HEK293 (cell line): Measurements from ENCODE around the gene EFEMP1.

Experiments
- CTCF ChIA-PET: fragments of 350-600 bp; formaldehyde crosslinking; extraction: SDS; loops from one replicate; lab custom pipeline; 2021; ENCODE audit warnings: antibody characterized with exemption; lab: Yijun Ruan, JAX
- POLR2A ChIA-PET: fragments of 300-600 bp; formaldehyde crosslinking; extraction: SDS; loops from one replicate; lab custom pipeline; 2020; ENCODE audit warnings: antibody characterized with exemption, inconsistent platforms; lab: Yijun Ruan, JAX
- H3K27ac ChIP-seq: fragments of 200-500 bp; sonication (Bioruptor generic); 2 replicates; pipeline ENCODE4 v1.5.1; 2014; ENCODE audit warnings: low read depth, low read length, control low read depth, inconsistent platforms; ENCODE audit errors: extremely low read depth
- H3K36me3 ChIP-seq, 2 experiments: fragments of 200-500 bp in 1 of 2; sonication (Bioruptor generic) in 1 of 2; 1 replicate in 1 of 2; 2 replicates in 1 of 2; pipeline ENCODE4 v1.5.1; 2014 to 2017; ENCODE audit warnings: inconsistent platforms in 2 of 2, low read length in 2 of 2; ENCODE audit not compliant: control insufficient read depth in 2 of 2, insufficient read depth in 1 of 2
- H3K4me1 ChIP-seq: fragments of 200-500 bp; sonication (Bioruptor generic); 2 replicates; pipeline ENCODE4 v1.5.1; 2014; ENCODE audit warnings: mild to moderate bottlenecking, low read length, inconsistent platforms; ENCODE audit not compliant: control insufficient read depth, insufficient read depth
- H3K4me3 ChIP-seq: 2 replicates; pipeline ENCODE4 v1.5.1; 2011; ENCODE audit warnings: low read depth, mild to moderate bottlenecking, control low read depth, low read length, moderate library complexity
- H3K9me3 ChIP-seq: fragments of 200-500 bp; sonication (Bioruptor generic); 2 replicates; pipeline ENCODE4 v1.5.1; 2014; ENCODE audit warnings: low read depth, low read length, inconsistent platforms; ENCODE audit not compliant: control insufficient read depth, insufficient read depth
- FEZF1 ChIP-seq: fragments of 450-650 bp; formaldehyde crosslinking; IDR thresholded peaks from 2 replicates; pipeline ENCODE4 v1.5.1; 2016; ENCODE audit warnings: missing biosample characterization, missing genetic modification characterization
- KLF16 ChIP-seq: fragments of 450-650 bp; formaldehyde crosslinking; IDR thresholded peaks from 2 replicates; pipeline ENCODE4 v1.5.1; 2017; ENCODE audit warnings: missing biosample characterization, missing genetic modification characterization
- ZNF112 ChIP-seq: fragments of 450-650 bp; formaldehyde crosslinking; IDR thresholded peaks from 2 replicates; pipeline ENCODE4 v1.5.0; 2017; ENCODE audit warnings: missing biosample characterization, missing genetic modification characterization
- ZNF169 ChIP-seq: fragments of 450-650 bp; formaldehyde crosslinking; IDR thresholded peaks from 2 replicates; pipeline ENCODE4 v1.5.1; 2016; ENCODE audit warnings: missing biosample characterization, missing genetic modification characterization
- ZNF19 ChIP-seq: fragments of 450-650 bp; formaldehyde crosslinking; IDR thresholded peaks from 2 replicates; pipeline ENCODE4; 2016; ENCODE audit warnings: missing biosample characterization, missing genetic modification characterization, low read depth
- ZNF292 ChIP-seq: fragments of 450-650 bp; formaldehyde crosslinking; IDR thresholded peaks from 2 replicates; pipeline ENCODE4 v1.5.1; 2016; ENCODE audit warnings: low read depth, missing biosample characterization, missing genetic modification characterization, borderline replicate concordance
- ZNF426 ChIP-seq: fragments of 450-650 bp; formaldehyde crosslinking; IDR thresholded peaks from 2 replicates; pipeline ENCODE4 v1.5.1; 2017; ENCODE audit warnings: missing biosample characterization, missing genetic modification characterization, mild to moderate bottlenecking, inconsistent platforms, moderate library complexity
- ZNF48 ChIP-seq: fragments of 450-650 bp; formaldehyde crosslinking; IDR thresholded peaks from 2 replicates; pipeline ENCODE4 v1.5.1; 2016; ENCODE audit warnings: missing biosample characterization, missing genetic modification characterization
- ZNF529 ChIP-seq: fragments of 450-650 bp; formaldehyde crosslinking; IDR thresholded peaks from 2 replicates; pipeline ENCODE4 v1.5.1; 2017; ENCODE audit warnings: missing genetic modification characterization, missing biosample characterization; ENCODE audit not compliant: insufficient replicate concordance
- ZNF561 ChIP-seq: fragments of 450-650 bp; IDR thresholded peaks from 2 replicates; pipeline ENCODE4 v1.5.1; 2018; ENCODE audit warnings: missing biosample characterization, missing genetic modification characterization, borderline replicate concordance
- ZNF658 ChIP-seq: fragments of 450-650 bp; formaldehyde crosslinking; IDR thresholded peaks from 2 replicates; pipeline ENCODE4; 2016; ENCODE audit warnings: missing biosample characterization, missing genetic modification characterization
- ZNF677 ChIP-seq: fragments of 450-650 bp; IDR thresholded peaks from 2 replicates; pipeline ENCODE4 v1.5.0; 2018; ENCODE audit warnings: missing biosample characterization, mild to moderate bottlenecking, missing genetic modification characterization, moderate library complexity
- TF ChIP-seq, protein P1 (sequence below): fragments of 450-650 bp; formaldehyde crosslinking; IDR thresholded peaks from 2 replicates; pipeline ENCODE4; 2016; ENCODE audit warnings: missing biosample characterization, missing genetic modification characterization
- TF ChIP-seq, protein P2 (sequence below): fragments of 450-650 bp; formaldehyde crosslinking; IDR thresholded peaks from 2 replicates; pipeline ENCODE4 v1.5.1; 2016; ENCODE audit warnings: missing biosample characterization, missing genetic modification characterization
- TF ChIP-seq, protein P3 (sequence below): IDR thresholded peaks from 2 replicates; pipeline ENCODE4 v1.6.1; 2011; ENCODE audit warnings: mild to moderate bottlenecking, low read depth, low read length, borderline replicate concordance
- TF ChIP-seq, protein P4 (sequence below): fragments of 450-650 bp; formaldehyde crosslinking; IDR thresholded peaks from 2 replicates; pipeline ENCODE4 v1.5.1; 2016; ENCODE audit warnings: missing biosample characterization, missing genetic modification characterization
- TF ChIP-seq, protein P5 (sequence below): fragments of 450-650 bp; formaldehyde crosslinking; IDR thresholded peaks from 2 replicates; pipeline ENCODE4 v1.5.1; 2016; ENCODE audit warnings: missing biosample characterization, missing genetic modification characterization
- TF ChIP-seq, protein P6 (sequence below): fragments of 450-650 bp; formaldehyde crosslinking; IDR thresholded peaks from 2 replicates; pipeline ENCODE4 v1.5.1; 2016; ENCODE audit warnings: missing biosample characterization, missing genetic modification characterization
- TF ChIP-seq, protein P7 (sequence below): fragments of 450-650 bp; formaldehyde crosslinking; IDR thresholded peaks from 2 replicates; pipeline ENCODE4 v1.5.1; 2017; ENCODE audit warnings: missing biosample characterization, missing genetic modification characterization

Gene EFEMP1

DNA sequence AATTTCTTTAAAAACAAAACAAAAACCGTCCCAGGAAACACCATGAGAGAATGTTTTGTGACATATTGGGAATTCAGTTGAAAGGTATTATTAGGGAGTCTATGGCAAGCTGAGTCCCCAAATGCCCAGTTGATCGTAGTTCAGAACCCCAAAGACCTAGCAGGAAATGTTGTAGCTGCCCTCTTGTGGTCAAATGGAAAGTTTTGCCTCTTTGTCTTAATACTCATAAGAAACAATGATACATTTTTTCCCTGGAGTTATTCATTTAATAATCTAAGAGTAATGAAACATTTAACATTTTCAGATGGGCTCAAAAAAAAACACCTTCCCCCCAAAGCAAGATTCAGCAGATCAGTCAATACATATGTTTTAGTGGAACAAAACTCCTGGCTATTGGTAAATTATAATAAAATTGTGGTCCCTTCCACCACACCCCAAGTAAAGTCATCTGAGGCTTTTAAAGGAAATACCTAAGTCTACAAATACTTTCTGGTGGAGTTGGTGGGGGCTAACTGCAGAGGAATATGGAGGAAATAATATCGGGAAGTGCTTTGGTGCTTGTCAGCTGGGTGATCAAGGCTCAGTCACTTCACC lies 37.8 kb upstream of the EFEMP1 start (continued):
- TF ChIP-seq, protein P1, sequence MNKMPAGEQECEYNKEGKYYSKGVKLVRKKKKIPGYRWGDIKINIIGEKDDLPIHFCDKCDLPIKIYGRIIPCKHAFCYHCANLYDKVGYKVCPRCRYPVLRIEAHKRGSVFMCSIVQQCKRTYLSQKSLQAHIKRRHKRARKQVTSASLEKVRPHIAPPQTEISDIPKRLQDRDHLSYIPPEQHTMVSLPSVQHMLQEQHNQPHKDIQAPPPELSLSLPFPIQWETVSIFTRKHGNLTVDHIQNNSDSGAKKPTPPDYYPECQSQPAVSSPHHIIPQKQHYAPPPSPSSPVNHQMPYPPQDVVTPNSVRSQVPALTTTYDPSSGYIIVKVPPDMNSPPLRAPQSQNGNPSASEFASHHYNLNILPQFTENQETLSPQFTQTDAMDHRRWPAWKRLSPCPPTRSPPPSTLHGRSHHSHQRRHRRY (tag by site-specific recombination): no peak
- TF ChIP-seq ZNF112 (tag by site-specific recombination) (no peak), ZNF426 (tag by site-specific recombination) (no peak), ZNF561 (tag by site-specific recombination) (no peak)
- TF ChIP-seq, protein P2, sequence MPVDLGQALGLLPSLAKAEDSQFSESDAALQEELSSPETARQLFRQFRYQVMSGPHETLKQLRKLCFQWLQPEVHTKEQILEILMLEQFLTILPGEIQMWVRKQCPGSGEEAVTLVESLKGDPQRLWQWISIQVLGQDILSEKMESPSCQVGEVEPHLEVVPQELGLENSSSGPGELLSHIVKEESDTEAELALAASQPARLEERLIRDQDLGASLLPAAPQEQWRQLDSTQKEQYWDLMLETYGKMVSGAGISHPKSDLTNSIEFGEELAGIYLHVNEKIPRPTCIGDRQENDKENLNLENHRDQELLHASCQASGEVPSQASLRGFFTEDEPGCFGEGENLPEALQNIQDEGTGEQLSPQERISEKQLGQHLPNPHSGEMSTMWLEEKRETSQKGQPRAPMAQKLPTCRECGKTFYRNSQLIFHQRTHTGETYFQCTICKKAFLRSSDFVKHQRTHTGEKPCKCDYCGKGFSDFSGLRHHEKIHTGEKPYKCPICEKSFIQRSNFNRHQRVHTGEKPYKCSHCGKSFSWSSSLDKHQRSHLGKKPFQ: no peak

DNA sequence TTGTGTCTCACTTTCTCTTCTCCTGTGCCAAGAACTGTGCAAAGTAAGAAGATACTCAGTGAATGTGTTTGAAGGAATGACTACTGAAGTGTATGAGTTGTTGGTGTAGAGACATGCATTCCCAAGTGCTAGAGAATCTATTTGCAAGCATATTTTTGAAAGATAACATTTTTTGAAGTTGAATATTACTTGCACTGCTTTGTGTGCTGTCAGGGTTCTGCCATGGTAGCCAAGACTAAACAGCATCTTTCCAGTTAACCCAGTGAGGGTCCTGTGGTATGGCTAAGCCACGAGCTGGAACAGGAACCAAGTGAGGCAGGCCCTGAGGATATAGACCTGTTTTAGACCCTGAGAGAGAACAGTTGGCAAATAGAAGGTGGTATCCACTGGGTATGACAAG lies 35.2 kb upstream of the EFEMP1 start:
- Histone ChIP-seq H3K27ac (no peak overlapping the region), H3K9me3 (no peaks in the 10 kb centered on the region), H3K4me3 (no peak overlapping the region), H3K4me1 (peaks cover 7% of the 10 kb centered on the region; the same call in 1 of the 2 replicates)
- CTCF ChIA-PET: interaction anchor here (1.2 to 7.2 kb wide), 3 partner anchors 10 to 187 kb away, joined by 3 to 88 read pairs (median 5); no protein-coding TSS in a partner anchor
- POLR2A ChIA-PET: no interaction called here
- no peak for TF ChIP-seq FEZF1
- no peak for TF ChIP-seq ZNF677
- TF ChIP-seq, protein P3, sequence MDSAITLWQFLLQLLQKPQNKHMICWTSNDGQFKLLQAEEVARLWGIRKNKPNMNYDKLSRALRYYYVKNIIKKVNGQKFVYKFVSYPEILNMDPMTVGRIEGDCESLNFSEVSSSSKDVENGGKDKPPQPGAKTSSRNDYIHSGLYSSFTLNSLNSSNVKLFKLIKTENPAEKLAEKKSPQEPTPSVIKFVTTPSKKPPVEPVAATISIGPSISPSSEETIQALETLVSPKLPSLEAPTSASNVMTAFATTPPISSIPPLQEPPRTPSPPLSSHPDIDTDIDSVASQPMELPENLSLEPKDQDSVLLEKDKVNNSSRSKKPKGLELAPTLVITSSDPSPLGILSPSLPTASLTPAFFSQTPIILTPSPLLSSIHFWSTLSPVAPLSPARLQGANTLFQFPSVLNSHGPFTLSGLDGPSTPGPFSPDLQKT: no peak
- TF ChIP-seq, protein P4, sequence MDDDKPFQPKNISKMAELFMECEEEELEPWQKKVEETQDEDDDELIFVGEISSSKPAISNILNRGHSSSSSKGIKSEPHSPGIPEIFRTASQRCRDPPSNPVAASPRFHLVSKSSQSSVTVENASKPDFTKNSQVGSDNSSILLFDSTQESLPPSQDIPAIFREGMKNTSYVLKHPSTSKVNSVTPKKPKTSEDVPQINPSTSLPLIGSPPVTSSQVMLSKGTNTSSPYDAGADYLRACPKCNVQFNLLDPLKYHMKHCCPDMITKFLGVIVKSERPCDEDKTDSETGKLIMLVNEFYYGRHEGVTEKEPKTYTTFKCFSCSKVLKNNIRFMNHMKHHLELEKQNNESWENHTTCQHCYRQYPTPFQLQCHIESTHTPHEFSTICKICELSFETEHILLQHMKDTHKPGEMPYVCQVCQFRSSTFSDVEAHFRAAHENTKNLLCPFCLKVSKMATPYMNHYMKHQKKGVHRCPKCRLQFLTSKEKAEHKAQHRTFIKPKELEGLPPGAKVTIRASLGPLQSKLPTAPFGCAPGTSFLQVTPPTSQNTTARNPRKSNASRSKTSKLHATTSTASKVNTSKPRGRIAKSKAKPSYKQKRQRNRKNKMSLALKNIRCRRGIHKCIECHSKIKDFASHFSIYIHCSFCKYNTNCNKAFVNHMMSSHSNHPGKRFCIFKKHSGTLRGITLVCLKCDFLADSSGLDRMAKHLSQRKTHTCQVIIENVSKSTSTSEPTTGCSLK: no peak
- TF ChIP-seq, protein P5, sequence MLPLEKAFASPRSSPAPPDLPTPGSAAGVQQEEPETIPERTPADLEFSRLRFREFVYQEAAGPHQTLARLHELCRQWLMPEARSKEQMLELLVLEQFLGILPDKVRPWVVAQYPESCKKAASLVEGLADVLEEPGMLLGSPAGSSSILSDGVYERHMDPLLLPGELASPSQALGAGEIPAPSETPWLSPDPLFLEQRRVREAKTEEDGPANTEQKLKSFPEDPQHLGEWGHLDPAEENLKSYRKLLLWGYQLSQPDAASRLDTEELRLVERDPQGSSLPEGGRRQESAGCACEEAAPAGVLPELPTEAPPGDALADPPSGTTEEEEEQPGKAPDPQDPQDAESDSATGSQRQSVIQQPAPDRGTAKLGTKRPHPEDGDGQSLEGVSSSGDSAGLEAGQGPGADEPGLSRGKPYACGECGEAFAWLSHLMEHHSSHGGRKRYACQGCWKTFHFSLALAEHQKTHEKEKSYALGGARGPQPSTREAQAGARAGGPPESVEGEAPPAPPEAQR (tag by site-specific recombination): no peak
- no peak for TF ChIP-seq ZNF292 (tag by site-specific recombination)
- TF ChIP-seq ZNF658 (tag by site-specific recombination): no peak
- TF ChIP-seq ZNF19 (tag by site-specific recombination): no peak
- TF ChIP-seq, protein P6, sequence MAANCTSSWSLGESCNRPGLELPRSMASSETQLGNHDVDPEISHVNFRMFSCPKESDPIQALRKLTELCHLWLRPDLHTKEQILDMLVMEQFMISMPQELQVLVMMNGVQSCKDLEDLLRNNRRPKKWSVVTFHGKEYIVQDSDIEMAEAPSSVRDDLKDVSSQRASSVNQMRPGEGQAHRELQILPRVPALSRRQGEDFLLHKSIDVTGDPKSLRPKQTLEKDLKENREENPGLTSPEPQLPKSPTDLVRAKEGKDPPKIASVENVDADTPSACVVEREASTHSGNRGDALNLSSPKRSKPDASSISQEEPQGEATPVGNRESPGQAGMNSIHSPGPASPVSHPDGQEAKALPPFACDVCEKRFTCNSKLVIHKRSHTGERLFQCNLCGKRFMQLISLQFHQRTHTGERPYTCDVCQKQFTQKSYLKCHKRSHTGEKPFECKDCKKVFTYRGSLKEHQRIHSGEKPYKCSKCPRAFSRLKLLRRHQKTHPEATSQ (tag by site-specific recombination): no peak
- TF ChIP-seq, protein P7, sequence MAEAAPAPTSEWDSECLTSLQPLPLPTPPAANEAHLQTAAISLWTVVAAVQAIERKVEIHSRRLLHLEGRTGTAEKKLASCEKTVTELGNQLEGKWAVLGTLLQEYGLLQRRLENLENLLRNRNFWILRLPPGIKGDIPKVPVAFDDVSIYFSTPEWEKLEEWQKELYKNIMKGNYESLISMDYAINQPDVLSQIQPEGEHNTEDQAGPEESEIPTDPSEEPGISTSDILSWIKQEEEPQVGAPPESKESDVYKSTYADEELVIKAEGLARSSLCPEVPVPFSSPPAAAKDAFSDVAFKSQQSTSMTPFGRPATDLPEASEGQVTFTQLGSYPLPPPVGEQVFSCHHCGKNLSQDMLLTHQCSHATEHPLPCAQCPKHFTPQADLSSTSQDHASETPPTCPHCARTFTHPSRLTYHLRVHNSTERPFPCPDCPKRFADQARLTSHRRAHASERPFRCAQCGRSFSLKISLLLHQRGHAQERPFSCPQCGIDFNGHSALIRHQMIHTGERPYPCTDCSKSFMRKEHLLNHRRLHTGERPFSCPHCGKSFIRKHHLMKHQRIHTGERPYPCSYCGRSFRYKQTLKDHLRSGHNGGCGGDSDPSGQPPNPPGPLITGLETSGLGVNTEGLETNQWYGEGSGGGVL (tag by site-specific recombination): no peak
- TF ChIP-seq ZNF529: no peak
- TF ChIP-seq ZNF169 (tag by site-specific recombination): no peak
- no peak for TF ChIP-seq KLF16
- no peak for TF ChIP-seq ZNF48 (tag by site-specific recombination)
- TF ChIP-seq, all 188 proteins: peak for 0
- H3K36me3 ChIP-seq: no peaks in the 10 kb centered on the region
